Measurements from ENCODE around the gene PLAAT3.

- TF ChIP-seq POLR2AphosphoS5 (IDR thresholded peaks at IDR 0.05) (no peak), POLR2A (IDR thresholded peaks at IDR 0.05) (no peak)
Measured at GRCh38 chr11:63534076-63534475, 80.2 kb downstream of the PLAAT3 start.

All from sigmoid colon (tissue), 4 donors.